Central memory CD4-positive, alpha-beta T cell (primary cell): ENCODE results near the gene CHMP2A.

Experiments
- DNase-seq: peaks from one replicate; pipeline ENCODE4 v3.0.0; 2022

The CHMP2A gene

DNA sequence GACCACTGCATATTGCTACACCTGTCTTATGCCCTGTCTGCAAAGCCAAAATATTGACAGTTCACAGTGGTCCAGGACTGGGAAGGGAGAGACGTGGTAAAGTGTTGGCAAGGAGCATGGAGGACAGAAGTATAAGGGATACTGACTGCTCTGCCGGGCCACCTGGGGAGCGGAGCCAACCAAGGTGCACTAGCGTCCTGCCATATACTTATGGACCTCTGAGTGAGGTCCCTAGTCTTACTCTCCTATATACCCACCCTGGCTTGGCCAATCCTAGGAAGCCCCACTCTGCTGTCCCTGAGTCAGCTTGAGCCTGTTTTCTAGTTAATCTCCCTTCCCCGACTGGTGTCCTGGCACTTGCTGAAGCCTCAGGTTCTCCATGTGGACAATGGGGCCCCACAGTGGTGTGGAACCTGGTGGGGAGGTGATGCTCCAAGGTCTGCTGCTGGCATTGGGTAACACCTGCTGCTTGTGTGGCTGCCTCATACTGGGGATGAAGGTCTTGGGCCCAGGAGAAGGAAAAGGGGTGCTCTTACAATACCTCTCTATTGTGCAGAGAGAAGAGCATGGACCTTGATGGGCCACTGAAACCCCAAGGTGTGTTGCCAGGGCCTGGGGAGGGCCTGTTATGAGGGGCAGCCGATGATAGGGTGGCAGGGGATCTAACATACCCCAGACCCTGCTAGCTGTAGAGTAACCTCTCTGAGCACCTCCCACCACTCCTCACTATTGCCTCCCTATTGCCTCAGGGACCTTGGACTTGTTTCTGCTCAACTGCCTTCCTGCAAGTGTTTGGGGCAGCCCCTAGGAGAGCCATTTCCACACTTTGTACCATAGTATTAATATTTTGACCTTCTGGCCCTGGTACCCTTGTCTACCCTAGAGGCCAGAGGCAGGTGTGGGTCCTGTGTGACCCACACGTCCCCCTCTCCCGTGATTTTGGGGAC, 17.8 kb downstream of the CHMP2A start:
- no peak for DNase-seq

DNA sequence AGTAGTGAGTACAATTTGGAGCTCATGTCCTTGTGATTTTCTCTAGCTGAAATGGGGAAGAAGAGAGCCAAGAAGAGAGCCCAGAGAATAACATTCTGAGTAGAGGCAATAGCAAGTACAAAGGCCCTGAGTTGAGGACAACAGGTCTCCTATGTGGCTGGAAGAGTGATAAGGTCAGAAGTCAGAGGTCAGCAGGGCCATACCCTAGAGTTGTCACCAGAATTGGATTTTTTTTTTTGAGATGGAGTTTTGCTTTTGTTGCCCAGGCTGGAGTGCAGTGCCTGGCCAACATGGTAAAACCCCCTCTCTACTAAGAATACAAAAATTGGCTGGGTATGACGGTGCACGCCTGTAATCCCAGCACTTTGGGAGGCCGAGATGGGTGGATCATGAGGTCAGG, 19.0 kb downstream of the CHMP2A start:
- no peak for DNase-seq

DNA sequence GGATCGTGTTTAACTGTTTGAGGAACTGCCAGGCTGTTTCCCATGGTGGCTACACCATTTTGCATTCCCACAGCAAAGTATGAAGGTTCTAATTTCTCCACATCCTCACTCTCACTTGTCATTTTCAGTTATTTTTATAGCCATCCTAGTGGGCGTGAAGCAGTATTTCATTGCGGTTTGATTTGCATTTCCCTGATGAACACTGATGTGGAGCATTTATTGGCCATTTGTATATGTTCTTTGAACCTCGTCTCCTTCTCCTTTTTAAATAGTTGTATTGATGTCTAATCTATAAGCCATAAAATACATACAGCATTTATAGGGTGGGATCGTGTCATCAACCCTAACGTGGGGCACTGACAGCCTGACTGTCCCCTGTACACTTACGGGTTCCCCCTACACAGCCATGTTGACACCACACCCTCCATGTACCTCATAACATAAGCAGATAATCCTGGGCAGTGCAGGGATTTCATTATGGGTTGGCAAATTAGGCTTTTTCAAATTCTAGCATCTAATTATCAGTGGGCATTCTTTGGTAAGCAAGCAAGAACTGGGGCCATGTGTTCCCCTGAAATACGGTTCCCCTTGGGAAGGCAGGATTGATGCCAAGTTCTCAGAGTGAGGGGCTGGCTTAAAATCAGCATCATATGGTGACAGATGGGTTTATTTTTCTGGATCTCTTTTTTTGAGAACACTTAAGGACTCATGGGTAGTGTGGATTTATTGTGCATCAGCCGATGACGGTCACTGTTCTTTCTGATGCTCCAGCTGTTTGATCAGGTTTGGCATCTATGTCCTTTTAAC, 23.7 kb downstream of the CHMP2A start:
- no peak for DNase-seq

DNA sequence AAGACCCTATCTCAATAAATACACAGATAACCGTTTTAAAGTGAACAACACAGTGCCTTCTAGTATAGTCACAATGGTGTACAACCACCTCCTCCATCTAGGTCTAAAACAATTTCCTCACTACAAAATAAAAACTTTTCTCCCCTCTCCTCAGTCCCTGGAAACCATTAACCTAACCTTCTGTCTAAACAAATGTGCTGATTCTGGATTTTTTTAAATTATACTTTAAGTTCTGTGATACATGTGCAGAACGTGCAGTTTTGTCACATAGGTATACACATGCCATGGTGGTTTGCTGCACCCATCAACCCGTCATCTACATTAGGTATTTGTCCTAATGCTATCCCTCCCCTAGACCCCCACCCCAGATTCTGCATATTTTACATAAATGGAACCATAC, 25.5 kb downstream of the CHMP2A start:
- DNase-seq = no peak

DNA sequence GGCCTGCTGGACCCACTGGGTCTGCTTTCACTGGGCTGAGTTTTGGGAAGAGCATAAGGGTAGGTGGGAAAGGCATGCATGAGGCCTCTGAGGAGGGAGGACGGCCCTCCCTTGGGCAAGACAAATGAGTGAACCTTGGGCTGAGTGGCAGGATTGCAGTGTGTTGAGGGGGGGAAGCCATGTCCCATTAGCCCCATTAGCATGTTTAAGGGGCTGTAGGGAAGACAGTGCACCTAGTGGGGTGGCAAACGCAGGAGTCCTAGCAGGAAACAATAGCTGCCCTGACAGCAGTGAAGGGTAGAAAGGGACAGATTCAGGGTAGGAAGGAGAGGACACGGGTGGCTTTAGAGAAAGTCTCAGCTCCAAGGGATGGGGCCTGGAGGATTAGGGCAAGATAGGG, 32.2 kb downstream of the CHMP2A start:
- no peak for DNase-seq

DNA sequence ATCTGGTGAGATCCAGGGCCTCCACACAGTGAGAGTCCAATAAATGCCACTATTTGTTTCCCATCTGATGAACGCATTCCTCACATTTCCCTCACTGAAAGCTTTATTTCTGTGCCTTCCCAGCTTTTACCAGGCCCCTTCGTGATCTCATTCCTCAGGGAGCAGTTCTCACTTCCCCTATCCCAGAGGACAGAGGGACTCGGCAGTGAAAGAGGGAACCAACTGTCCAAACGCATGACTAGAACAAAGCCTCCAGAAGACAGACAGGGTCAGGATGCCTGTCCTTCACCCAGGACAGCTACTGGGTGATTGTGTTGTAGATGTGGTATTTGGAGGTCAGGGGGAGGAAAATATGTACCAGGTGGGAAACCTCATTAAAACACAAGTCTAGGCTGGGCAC, 33.3 kb downstream of the CHMP2A start:
- no peak for DNase-seq

DNA sequence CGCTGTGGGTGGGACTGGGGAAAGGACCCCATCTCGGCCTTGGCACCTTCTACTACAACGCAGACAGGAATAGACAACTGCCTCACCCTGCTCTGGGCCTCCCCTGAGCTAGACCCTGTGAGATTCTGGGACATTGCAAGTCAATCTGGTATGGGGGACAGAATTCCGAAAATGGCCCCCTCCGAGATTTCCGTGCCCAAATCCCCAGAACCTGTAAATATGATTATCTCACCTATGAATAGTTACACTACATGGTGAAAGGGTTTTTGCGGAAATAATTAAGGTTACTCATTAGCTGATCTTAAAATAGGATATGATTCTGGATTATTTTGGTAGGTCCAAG, 34.7 kb downstream of the CHMP2A start:
- DNase-seq = no peak

DNA sequence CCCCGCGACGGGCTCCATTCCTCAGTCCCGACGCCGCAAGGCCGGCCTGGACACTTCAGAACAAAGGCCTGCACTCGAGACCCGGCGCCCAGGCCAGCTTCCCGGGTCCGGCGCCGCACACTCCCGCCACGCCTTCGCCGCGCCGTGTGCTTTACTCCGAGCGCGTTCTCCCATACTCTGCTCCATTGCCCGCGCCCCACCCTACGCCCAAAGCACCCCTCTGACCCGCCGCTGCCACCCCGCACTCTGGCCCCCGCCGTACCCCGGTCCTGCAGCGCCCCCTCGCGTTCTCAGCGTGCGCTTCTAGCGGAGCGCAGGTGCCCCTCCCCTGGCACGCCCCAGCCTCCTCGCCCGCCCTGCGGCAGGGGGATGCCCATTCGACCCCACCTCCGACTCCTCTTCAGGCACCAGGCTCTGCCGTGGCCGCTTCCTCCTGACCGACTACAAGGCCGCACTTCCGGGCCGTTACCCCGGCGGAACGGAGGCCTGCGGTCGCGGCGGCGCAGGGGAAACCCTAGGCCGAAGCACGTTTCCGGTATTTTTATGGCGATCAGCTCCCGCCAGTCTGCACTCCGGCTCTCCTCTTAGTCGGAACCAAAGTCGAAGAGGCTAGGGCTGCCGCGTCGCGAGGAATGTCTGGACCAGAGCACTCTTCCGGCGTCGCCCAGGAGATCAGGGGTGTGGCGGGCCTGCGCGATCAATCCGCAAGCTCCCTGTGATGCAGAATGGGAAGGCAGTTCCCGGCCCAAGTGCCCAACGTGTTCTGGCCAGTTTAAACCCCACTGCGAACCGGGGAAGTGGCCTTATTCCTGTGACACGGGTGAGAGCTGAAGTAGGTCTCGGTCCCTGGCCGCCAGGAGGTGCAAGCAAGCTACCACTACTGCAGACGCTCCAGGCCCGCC, 35.3 kb downstream of the CHMP2A start, which contains the start of gene ZBTB45:
Gene ZBTB45 (minus strand): TSS at position 456 of the 902 bp plus-strand sequence. CDS start 2,137 bp downstream, outside the sequence.
- DNase-seq = peak; percentile 88

DNA sequence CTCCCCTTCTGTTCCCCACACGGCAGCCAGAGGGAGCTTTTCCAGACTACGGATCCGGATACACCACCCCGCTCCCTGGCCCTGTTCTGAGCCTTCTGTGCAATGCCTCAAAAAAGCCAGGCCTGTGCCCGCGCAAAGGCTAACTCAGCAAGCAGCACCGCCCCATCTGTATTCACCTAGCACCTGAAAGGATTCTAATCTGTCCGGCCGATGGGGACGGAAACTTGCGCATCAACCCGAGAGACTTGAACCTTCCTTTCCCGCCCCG, 35.9 kb downstream of the CHMP2A start:
- DNase-seq = peak; percentile 45

DNA sequence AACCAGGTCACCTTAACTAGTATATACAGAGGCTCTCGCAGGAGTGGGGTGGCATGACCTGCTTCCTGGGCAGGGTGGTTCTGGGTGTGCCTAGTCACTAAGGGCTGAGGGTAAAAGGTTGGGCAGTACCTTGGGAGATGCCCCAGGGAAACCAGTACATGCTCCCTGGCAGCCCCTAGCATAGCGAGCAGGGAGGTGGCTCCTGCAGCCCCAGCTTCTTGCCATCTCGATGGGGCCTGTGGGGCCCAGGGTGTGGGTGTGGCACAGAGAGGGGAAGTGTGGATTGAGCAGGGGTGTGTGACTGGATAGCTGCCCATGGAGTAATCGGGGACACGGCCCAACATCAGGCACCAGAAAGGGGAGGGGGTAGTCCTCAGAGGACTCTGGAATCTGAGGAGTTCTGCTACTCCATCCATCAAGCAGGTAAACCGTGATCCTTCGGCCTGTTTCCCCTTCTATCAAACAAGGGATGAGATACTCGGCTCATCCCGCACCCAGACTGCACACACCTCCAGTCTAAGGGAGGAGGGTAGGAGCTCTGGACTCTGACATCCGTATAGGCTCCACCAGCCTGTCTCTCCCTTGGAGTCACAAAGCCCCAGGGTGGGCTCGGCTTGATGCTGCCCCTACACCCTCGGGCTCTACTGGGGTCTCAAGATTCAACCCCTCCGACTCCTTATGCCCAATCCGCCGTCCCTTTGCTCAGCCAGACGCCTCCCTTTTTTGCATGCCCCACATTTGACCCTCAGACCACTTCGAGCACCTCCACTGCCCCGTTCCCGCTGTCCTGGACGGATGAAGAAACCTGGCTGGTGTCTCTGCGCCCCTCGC, 36.4 kb downstream of the CHMP2A start:
- no peak for DNase-seq

DNA sequence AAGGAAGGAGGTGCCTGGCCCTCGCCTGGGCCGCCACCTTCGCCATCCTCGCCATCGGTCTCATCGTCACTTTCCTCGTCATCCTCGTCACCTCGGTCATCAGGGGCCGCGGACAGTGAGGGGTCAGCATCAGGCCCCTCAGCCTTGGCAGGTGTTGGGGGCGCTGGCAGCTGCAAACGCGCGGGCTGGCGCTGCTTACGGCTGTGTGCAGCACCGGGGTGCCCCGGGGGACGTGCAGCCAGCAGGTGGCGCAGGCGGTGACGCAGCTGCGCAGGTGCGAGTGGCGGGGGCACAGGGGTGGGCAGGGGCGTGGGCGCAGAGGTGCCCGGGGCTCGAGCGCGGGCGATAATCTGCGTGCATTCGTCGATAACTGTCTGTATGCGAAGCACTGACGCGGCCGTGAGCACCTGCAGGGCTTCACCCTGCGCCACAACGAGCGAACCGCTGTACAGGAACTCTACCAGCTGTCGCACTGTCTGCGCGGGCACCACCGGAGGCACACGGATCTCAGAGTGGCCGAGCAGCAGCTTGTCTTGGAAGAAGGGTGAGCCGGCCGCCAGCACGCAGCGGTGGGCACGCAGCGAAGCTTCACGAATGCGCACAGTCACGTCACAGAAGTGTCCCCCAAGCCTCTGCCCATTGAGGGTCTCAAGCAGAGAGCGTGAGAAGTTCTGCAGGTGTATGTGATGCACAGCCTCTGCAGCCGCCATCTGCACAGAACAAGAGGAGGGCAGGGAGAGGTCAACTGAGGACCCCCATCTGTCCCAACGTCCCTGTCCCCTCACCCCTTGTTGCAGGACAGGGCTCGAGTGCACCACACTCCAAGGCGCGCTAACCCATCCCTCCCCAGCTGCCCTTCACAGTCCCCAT, 37.7 kb downstream of the CHMP2A start:
- DNase-seq = no peak

DNA sequence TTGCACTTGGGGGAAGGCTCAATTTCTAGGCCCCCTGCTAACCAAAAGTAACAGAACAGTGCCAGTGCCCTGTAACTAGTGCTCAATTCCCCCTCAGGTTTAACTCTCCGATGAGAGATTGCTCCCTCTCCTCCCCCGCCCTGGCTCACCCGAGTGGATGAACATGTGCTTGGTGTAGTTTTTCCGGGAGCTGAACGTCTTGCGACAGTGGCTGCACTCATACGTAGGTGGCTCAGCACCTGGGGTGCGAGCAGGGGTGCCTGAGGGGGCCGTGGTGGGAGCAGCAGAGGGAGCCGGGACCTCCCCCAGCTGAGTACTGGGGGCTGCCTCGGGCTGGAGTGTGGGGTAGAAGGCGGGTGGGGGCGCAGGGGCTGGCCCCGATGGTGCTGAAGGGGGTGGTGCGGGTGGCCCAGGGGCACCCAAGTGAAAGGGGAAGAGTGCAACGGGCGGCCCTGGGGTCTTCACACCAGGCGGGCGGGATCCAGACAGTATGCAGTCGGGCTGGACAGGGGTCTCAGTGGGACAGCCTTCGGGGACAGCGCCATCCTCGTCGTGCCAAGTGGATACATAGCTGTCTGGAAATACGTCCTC, 38.6 kb downstream of the CHMP2A start:
- DNase-seq = no peak

DNA sequence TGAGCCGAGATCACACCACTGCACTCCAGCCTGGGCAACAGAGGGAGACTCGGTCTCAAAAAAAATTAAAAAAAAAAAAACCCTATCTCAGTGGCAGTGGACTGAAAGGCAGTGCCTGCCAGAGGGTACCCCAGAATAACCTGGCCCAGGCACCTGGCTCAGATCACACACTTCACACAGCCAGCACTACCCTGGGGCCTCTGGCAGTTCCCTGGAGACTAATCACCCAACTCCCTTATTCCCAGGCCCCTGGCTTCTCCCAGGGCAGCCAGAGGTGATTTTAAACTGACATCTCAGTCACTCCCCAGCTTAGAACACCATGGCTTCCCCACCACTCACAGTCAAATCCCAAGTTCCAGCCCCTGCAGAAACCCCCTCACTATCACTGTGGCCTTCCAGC, 39.6 kb downstream of the CHMP2A start:
- no peak for DNase-seq

DNA sequence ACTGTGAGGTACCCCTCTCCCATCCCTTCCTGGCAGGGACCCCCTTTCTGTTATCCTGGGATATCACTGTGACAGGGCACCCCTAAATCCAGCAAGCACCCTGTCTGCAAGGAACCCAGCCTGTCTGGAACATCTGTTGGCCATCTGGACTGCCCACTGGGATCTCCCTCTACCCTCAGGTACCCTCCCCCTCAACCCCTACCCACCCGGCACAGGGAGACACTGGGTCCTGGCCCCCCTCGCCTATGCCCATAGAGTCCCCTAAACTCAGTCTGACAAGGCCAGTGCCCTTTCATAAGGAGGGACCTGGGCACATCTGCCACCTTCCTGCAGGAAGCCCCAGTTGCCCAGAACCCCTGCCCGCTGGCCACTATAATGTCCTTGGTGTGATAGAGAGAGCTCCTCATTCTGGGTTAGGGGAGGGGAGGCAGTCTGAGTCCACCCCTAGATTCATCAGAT, 40.3 kb downstream of the CHMP2A start:
- no peak for DNase-seq

DNA sequence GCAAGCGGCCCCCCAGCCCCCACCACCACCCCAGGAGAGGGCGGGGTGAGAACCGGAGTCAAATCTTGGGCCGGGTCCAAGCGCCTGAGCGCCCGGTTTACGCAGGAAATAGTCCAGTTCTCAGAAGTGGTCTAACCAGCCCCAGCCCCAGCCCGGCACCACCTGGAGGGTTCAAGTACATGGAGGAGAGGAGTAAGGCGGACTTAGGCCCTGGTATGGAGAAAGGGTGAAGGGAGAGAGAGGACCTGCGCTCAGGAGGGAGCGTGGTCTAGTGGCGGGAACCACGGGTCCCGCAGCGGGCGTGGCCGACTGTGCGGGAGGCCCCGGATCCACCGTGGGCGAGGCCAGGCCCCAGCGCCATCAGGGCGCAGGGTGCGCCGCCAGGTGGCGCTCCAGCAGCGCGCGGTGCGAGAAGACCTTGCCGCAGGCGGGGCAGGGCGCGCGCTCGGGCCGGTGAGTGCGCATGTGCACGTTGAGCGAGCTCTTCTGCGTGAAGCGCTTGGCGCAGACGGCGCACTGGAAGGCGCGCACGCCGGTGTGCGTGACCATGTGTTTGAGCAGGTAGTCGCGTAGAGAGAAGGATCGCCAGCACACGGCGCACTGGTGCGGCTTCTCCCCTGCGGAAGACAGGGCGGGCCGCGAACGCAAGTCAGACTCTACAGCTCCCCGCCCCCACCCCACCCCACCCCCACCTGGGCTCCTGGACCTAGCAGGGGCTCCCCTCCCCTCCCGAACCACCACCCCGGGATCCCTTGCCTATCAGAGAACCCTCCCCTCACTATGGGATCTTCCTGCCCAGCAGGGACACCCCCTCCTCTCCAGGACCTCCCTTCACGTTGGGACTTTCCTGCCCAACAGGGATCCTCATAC, 41.0 kb downstream of the CHMP2A start:
- DNase-seq = peak; percentile 92

DNA sequence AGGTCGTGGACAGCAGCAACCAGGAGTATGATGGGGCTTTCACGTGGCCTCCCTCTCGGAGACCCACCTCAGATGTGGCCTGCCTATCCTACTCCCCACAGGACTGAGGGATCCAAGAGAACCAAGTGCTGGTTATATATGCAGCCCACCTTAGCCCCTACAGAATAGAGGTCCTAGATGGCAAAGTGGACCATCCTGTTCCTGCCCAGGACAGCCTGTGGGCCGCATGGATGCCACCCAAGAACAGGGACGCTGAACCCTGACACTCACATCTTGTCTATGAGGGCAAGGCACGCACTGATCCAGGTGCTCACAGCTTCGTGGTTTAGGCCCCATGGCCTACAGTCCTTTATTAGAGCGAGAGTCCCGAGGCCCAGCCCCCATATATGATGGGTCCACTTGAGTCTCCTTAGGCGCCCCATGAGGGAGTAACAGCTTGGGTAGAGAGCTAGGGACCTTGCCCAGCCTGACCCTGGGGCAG, 41.7 kb downstream of the CHMP2A start:
- DNase-seq = no peak

DNA sequence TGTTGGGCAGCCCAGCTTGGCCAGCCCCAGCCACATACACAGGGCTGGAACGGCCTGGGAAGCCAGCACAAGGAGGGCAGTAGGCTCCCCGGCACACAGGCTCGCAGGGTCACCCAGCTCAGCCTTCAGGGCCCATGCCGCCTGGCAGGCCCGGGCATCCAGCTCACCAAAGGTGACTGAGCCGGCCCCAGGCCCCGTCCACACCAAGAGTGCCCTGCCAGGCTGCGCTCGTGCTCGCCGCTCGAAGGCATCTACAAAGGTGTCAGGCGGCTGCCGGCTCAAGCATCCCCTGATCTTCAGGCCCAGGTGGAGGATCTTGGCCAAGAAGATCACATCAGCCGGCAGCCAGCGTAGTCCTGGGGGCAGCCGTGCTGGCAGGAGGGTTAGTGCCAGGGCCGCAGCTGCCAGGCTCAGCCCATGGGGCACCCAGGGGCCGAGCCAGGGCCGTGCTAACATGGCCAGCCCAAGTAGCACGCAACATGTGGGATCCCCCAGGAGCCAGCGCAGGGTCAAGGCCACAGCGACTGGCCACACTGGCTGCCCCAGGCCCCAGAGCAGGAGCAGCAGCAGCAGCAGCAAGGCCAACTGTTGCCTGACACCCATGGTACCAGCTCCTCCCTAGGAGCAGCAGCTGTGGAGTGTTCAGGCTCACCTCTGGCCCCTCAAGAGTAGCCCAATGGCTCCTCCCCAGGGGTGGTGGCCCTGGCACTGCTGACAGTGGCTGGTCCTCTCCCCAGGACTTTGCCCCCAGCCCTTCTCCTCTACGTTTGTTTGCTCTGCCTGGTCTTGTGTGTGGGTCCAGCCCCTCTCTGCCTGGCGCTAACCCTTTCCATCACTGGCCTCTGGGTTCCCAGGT, 43.3 kb downstream of the CHMP2A start, which contains the start of gene SLC27A5:
Gene SLC27A5 (minus strand): TSS at position 640 of the 856 bp plus-strand sequence. CDS start 37 bp downstream, at position 603.
- no peak for DNase-seq
